ENCODE measurements around the gene ATAT1. TPM values are rescaled to one million over a fixed set of nuclear protein-coding genes. Genes with fewer than 3 reads are reported as not detected.

The ATAT1 gene
- total RNA-seq, 1 experiment from 2014 or later, result 13.0 TPM

DNA sequence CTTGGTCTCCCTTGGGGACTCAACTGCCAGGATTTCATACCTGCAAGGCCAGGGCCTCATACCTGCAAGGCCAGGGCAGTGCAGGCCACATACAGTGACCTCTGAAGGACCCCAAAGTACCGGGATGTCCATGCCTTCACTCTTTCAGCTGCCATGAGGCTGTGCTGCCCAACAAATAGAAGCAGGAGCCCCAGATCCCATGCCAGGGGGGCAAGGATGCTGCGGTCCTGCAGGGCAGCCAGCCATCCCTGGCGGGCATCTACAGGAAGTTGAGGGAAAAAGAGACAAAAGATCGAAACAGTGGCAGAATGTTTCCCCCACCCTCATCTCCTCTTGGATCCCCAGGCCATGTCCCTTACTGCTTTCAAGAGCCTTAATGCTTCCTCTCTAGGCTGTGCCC lies 63.3 kb downstream of the ATAT1 start:
- no peak for DNase-seq
- Histone ChIP-seq H3K9me3 (replicated peaks) (no peaks in the 10 kb centered on the region), H3K36me3 (no peaks in the 10 kb centered on the region; the same call in 1 of the 2 replicates), H3K4me3 (peak overlapping the region; percentile 67), H3K27me3 (no peaks in the 10 kb centered on the region), H3K4me1 (peaks cover 22% of the 10 kb centered on the region; the same call in 1 of the 2 replicates), H3K27ac (peak overlapping the region; percentile 70)

DNA sequence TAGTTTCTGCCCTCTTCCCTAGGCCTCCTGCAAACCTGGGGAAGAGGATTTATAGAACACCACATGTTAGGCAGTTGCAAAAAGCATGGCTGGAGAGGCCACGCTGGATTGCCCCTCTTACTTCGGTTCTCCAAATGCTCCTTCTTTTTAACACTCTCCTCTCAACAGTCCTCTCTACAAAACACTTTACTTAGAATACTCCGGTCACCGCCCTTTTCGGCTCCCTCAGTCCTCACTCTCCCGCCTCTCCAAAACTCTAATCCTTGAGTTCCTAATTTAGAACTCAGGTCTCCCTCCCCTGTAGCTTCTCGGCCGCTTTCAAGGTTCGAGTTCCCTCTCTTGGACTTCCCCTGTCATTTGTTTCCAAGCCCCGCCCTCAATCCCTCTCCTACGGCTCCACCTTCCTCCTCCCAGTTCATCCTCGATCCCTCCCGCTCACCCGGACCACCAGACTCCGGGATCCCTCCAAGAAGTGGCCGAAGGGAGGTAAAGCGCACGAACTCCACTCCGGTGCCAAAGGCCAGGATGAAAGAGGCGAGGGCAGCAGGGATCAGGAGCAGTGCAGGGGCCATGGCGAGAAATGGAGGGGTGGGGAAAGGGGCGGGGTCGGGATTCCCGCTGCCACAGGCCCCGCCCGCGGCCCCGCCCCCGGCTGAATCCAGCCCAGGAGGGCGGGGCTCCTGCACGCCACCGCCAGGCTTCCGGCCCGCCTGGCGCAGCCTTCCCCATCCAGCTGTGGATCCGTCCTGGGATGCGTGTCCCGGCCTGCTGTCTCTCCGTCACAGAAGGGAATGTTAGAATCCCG lies 63.9 kb downstream of the ATAT1 start, which contains the start of gene NRM:
TSS of gene NRM (minus strand) at position 582 of the 805 bp plus-strand sequence. CDS start at position 572, 10 bp downstream.
- H3K9me3 ChIP-seq (replicated peaks), result no peaks in the 10 kb centered on the region
- peak within 1 kb of the TSS; percentile 67 for H3K4me3 ChIP-seq
- peaks cover 16% of the 10 kb centered on the region; the same call in 1 of the 2 replicates for H3K4me1 ChIP-seq
- DNase-seq, result peak; percentile 93 to 94
- H3K27me3 ChIP-seq, result no peaks in the 10 kb centered on the region
- H3K27ac ChIP-seq, result peak within 1 kb of the TSS; percentile 70
- no peaks in the 10 kb centered on the region; the same call in 1 of the 2 replicates for H3K36me3 ChIP-seq

DNA sequence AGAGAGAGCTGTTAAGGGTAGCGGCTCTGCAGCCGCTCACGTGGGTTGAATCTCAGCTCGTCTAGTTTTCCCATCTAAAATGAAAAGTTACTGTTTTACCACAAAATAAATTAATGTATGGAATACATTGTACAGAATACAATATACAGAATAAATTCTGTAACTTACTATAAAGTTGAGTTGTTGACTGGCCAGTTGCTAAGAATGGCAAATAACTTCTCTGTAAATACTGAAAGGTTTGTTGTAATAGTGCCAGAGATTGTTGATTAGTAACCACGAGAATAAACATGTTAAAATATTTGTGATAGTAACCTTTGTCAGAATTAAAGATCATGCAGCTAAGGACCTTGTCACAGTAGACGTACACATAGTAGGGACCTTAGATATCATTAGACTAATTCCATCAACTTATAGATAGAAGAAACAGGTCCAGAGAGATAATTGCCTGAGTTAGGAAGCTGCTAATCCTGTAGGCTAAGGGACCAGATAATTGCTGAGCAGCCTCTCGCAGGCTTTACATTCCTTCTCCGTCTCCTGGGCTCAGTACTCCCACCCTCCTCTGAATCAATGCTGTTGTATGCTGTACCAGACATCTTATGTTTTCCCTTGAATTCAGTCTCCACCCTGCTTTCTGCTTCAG lies 64.7 kb downstream of the ATAT1 start:
- peak in 1 of 2 experiments; percentile 50 for DNase-seq

More for the DNA sequence above, 64.7 kb downstream of the ATAT1 start:
- no peaks in the 10 kb centered on the region; the same call in 1 of the 2 replicates for H3K36me3 ChIP-seq
- H3K27me3 ChIP-seq, result no peaks in the 10 kb centered on the region
- H3K4me3 ChIP-seq, result peak overlapping the region; percentile 67
- H3K9me3 ChIP-seq (replicated peaks), result no peaks in the 10 kb centered on the region
- H3K4me1 ChIP-seq, result peaks cover 15% of the 10 kb centered on the region; the same call in 1 of the 2 replicates
- H3K27ac ChIP-seq, result peak overlapping the region; percentile 70

Other genes with a start within 250 kb of the ATAT1 start
- gene HLA-E, start 137.4 kb upstream of the ATAT1 start, total RNA-seq (2014; rRNA removed; shearing (Covaris generic)), result 24.6 and 26.0 TPM in 2 replicates
- gene GNL1, start 70.4 kb upstream of the ATAT1 start, total RNA-seq (2014; rRNA removed; shearing (Covaris generic)), result 35.7 and 42.4 TPM in 2 replicates
- 30.1 and 30.8 TPM in 2 replicates for gene PRR3, start 69.6 kb upstream of the ATAT1 start, total RNA-seq (2014; rRNA removed; shearing (Covaris generic))
- gene ABCF1, start 55.4 kb upstream of the ATAT1 start, total RNA-seq (2014; rRNA removed; shearing (Covaris generic)), result 68.0 and 74.7 TPM in 2 replicates
- 93.7 and 120 TPM in 2 replicates for gene PPP1R10, start 9.6 kb upstream of the ATAT1 start, total RNA-seq (2014; rRNA removed; shearing (Covaris generic))
- gene MRPS18B, start 9.0 kb upstream of the ATAT1 start, total RNA-seq (2014; rRNA removed; shearing (Covaris generic)), result 48.8 and 51.6 TPM in 2 replicates
- 9.1 and 10.0 TPM in 2 replicates for gene C6orf136, start 20.3 kb downstream of the ATAT1 start, total RNA-seq (2014; rRNA removed; shearing (Covaris generic))
- gene DHX16, start 46.1 kb downstream of the ATAT1 start, total RNA-seq (2014; rRNA removed; shearing (Covaris generic)), result 26.5 and 29.0 TPM in 2 replicates
- 39.4 and 44.3 TPM in 2 replicates for gene PPP1R18, start 59.8 kb downstream of the ATAT1 start, total RNA-seq (2014; rRNA removed; shearing (Covaris generic))
- gene NRM, start 64.1 kb downstream of the ATAT1 start, total RNA-seq (2014; rRNA removed; shearing (Covaris generic)), result 25.0 and 29.6 TPM in 2 replicates
- gene MDC1, start 90.4 kb downstream of the ATAT1 start, total RNA-seq (2014; rRNA removed; shearing (Covaris generic)), result 24.6 and 25.0 TPM in 2 replicates
- 1,652 and 1,704 TPM in 2 replicates for gene TUBB, start 93.5 kb downstream of the ATAT1 start, total RNA-seq (2014; rRNA removed; shearing (Covaris generic))
- gene FLOT1, start 115.8 kb downstream of the ATAT1 start, total RNA-seq (2014; rRNA removed; shearing (Covaris generic)), result 87.4 and 92.2 TPM in 2 replicates
- 19.9 and 22.1 TPM in 2 replicates for gene IER3, start 117.7 kb downstream of the ATAT1 start, total RNA-seq (2014; rRNA removed; shearing (Covaris generic))